B cell (primary cell): ENCODE measurements around the gene ZCCHC2.

Experiments used
- EZH2 ChIP-seq: IDR thresholded peaks from 2 replicates; pipeline ENCODE4 v1.6.1; 2012; ENCODE audit warnings: borderline replicate concordance, low read depth, mild to moderate bottlenecking, moderate library complexity, low read length; ENCODE audit not compliant: insufficient read depth, poor library complexity, severe bottlenecking
- TF ChIP-seq, protein P1 (sequence below): fragments of 200-600 bp; IDR thresholded peaks from one replicate; pipeline ENCODE4 v1.8.0; 2022; ENCODE audit warnings: antibody characterized with exemption, mild to moderate bottlenecking

DNA sequence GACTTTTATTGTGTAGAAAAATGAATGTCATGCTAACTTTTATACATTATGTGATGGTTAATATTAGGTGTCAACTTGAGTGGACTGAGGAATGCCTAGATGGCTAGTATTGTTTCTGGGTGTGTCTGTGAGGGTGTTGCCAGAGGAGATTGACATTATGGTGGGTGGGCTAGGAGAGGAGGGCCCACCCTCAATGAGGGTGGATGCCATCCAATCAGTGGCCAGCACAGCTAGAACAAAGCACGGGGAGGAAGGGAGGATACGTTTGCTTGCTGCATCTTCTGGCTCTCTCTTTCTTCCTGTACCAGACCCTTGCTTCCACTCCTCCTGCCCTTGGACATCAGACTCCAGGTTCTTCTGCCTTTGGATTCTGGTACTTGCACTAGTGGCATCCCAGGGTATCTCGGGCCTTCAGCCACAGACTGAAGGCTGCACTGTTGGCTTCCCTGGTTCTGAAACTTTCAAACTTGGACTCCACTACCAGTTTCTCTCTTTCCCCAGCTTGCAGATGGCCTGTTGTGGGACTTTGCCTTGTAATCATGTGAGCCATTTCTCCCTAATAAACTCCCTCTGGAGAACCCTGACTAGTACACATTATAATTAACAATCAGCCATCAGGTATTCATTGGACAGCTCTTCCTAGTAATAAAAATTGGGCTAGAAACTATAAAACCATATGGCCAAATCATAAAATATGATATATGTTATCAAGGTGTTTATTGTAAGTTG, 31.7 kb upstream of the ZCCHC2 start:
- TF ChIP-seq, protein P1, sequence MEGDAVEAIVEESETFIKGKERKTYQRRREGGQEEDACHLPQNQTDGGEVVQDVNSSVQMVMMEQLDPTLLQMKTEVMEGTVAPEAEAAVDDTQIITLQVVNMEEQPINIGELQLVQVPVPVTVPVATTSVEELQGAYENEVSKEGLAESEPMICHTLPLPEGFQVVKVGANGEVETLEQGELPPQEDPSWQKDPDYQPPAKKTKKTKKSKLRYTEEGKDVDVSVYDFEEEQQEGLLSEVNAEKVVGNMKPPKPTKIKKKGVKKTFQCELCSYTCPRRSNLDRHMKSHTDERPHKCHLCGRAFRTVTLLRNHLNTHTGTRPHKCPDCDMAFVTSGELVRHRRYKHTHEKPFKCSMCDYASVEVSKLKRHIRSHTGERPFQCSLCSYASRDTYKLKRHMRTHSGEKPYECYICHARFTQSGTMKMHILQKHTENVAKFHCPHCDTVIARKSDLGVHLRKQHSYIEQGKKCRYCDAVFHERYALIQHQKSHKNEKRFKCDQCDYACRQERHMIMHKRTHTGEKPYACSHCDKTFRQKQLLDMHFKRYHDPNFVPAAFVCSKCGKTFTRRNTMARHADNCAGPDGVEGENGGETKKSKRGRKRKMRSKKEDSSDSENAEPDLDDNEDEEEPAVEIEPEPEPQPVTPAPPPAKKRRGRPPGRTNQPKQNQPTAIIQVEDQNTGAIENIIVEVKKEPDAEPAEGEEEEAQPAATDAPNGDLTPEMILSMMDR, result no peak
- no peak for TF ChIP-seq EZH2
